HEK293T (cell line): ENCODE measurements around the gene NKIRAS2.

ENCODE experiments used
- CTCF ChIA-PET: fragments of 350-600 bp; formaldehyde crosslinking; extraction: SDS; loops from one replicate; lab custom pipeline; 2021; ENCODE audit warnings: antibody characterized with exemption, inconsistent platforms; lab: Yijun Ruan, JAX
- POLR2A ChIA-PET: fragments of 350-600 bp; formaldehyde crosslinking; extraction: SDS; loops from one replicate; lab custom pipeline; 2020; ENCODE audit warnings: antibody characterized with exemption, inconsistent platforms; lab: Yijun Ruan, JAX
- DNase-seq: peaks from one replicate; pipeline ENCODE4 v3.0.0; 2012; ENCODE audit warnings: mixed read lengths; ENCODE audit errors: extremely low spot score
- ARNT ChIP-seq: fragments of 450-650 bp; IDR thresholded peaks from 2 replicates; pipeline ENCODE4 v1.6.1; 2017; ENCODE audit warnings: mild to moderate bottlenecking
- BHLHE40 ChIP-seq: fragments of 450-650 bp; IDR thresholded peaks from 2 replicates; pipeline ENCODE4 v1.6.1; 2016; ENCODE audit warnings: mild to moderate bottlenecking, moderate library complexity, borderline replicate concordance
- CTBP1 ChIP-seq: fragments of 450-650 bp; IDR thresholded peaks from 2 replicates; pipeline ENCODE4 v1.6.1; 2016; ENCODE audit warnings: borderline replicate concordance
- ELF4 ChIP-seq: fragments of 450-650 bp; IDR thresholded peaks from 2 replicates; pipeline ENCODE4 v1.6.1; 2017; ENCODE audit warnings: antibody characterized with exemption
- FOXA1 ChIP-seq: fragments of 450-650 bp; IDR thresholded peaks from 2 replicates; pipeline ENCODE4 v1.6.1; 2016; ENCODE audit warnings: mild to moderate bottlenecking
- FOXK2 ChIP-seq: fragments of 450-650 bp; IDR thresholded peaks from 2 replicates; pipeline ENCODE4 v1.6.1; 2016; ENCODE audit warnings: mild to moderate bottlenecking
- FOXM1 ChIP-seq: fragments of 450-650 bp; IDR thresholded peaks from 2 replicates; pipeline ENCODE4 v1.6.1; 2017; ENCODE audit warnings: mild to moderate bottlenecking, borderline replicate concordance
- HDGF ChIP-seq: fragments of 450-650 bp; IDR thresholded peaks from 2 replicates; pipeline ENCODE4 v1.6.1; 2017; ENCODE audit warnings: antibody characterized with exemption, borderline replicate concordance
- L3MBTL2 ChIP-seq: fragments of 450-650 bp; conservative IDR thresholded peaks from 2 replicates; pipeline ENCODE4 v1.6.1; 2016; ENCODE audit warnings: mild to moderate bottlenecking
- LEF1 ChIP-seq: fragments of 450-650 bp; IDR thresholded peaks from 2 replicates; pipeline ENCODE4 v1.6.1; 2017; ENCODE audit warnings: mild to moderate bottlenecking, borderline replicate concordance
- NFRKB ChIP-seq: fragments of 450-650 bp; IDR thresholded peaks from 2 replicates; pipeline ENCODE4 v1.6.1; 2016; ENCODE audit warnings: mild to moderate bottlenecking, moderate library complexity
- SP1 ChIP-seq: fragments of 450-650 bp; IDR thresholded peaks from 2 replicates; pipeline ENCODE4 v1.6.1; 2017
- SUZ12 ChIP-seq: fragments of 450-650 bp; IDR thresholded peaks from 2 replicates; pipeline ENCODE4 v1.6.1; 2016; ENCODE audit warnings: mild to moderate bottlenecking
- TARDBP ChIP-seq: fragments of 450-650 bp; IDR thresholded peaks from 2 replicates; pipeline ENCODE4 v1.6.1; 2016
- ZNF384 ChIP-seq: fragments of 450-650 bp; IDR thresholded peaks from 2 replicates; pipeline ENCODE4 v1.6.1; 2016
- TF ChIP-seq, protein P1 (sequence below): fragments of 450-650 bp; IDR thresholded peaks from 2 replicates; pipeline ENCODE4 v1.6.1; 2016

NKIRAS2 gene

DNA sequence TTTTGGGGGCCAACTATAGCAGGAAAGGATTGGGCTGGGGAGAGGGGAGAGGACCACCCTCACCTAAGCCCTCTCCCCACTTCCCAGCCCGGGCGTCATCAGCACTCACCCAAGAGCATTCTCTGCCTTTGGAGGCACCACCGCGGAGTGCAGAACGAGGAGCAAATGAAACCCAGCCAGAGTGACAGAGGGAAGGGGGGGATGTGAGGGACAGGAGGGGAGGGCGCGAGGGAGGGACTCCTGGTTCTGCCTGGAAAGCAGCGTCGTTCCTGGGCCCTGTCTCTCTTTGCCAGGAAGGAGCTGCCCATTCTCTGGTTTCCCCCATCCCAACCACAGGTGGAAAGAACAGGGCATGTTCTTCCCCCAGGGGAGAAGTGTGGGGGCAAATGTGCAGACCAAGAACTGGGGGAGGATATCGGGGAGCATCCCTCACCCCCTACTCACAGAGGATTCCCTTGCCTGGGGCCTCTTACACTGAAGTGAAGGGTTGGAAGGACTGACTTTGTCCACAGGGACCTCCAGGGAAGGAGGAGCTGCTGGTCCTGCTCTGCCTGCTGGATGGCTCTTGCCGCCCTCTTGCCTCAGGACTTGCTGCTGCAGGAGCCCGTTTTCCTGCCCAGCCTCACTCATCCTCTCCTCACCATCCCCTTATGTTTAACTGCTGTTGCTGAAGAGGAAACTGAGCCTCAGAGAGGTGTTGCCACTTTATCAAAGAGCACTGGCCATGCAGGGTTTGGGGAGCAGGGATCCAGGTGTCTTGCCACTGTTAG is 34.0 kb downstream of the NKIRAS2 start:
- ChIA-PET POLR2A (interaction anchor here (0.7 kb wide), 1 partner anchor 13 kb away, joined by 3 read pairs; no protein-coding TSS in a partner anchor), CTCF (interaction anchor here (1.1 to 1.6 kb wide), 2 partner anchors 12 to 29 kb away, joined by 3 to 5 read pairs; no protein-coding TSS in a partner anchor)
- TF ChIP-seq FOXK2 (no peak), BHLHE40 (no peak), FOXM1 (no peak), TARDBP (no peak), ZNF384 (no peak)
- DNase-seq = no peak

DNA sequence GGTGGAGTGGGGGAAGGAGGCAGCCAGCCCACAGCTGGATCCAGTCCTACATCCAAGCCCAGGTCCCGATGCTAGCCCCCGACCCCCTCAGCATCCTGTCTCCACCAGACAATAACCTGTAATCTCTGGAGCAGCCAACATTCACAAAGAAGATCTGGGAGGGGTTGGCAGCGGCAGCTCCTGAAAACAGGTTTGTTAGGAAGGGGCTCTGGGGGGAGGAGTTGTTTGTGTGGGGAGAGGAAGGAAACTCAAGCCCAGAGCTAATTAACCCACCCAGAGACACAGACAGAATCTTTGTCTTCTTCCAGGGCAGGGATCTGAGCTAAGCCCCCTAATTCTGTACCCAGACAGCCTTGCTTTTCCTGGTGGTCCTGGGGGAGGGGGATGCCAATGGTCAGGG is 35.1 kb downstream of the NKIRAS2 start:
- DNase-seq = no peak
- CTCF ChIA-PET = interaction anchor here (1.1 kb wide), 2 partner anchors 10 to 46 kb away, joined by 3 read pairs; no protein-coding TSS in a partner anchor
- POLR2A ChIA-PET = interaction anchor here (2.0 kb wide), 1 partner anchor 37 kb away, joined by 11 read pairs; the partner anchor contains the start of gene DNAJC7
- no peak for TF ChIP-seq CTBP1
- no peak for TF ChIP-seq NFRKB
- no peak for TF ChIP-seq SP1
- TF ChIP-seq BHLHE40 = no peak
- TF ChIP-seq ELF4 = no peak
- no peak for TF ChIP-seq FOXA1
- TF ChIP-seq, protein P1, sequence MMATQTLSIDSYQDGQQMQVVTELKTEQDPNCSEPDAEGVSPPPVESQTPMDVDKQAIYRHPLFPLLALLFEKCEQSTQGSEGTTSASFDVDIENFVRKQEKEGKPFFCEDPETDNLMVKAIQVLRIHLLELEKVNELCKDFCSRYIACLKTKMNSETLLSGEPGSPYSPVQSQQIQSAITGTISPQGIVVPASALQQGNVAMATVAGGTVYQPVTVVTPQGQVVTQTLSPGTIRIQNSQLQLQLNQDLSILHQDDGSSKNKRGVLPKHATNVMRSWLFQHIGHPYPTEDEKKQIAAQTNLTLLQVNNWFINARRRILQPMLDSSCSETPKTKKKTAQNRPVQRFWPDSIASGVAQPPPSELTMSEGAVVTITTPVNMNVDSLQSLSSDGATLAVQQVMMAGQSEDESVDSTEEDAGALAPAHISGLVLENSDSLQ = no peak
- TF ChIP-seq ZNF384 = no peak
- TF ChIP-seq SUZ12 = no peak
- no peak for TF ChIP-seq LEF1
- TF ChIP-seq HDGF = no peak
- no peak for TF ChIP-seq TARDBP
- no peak for TF ChIP-seq ARNT
- no peak for TF ChIP-seq FOXK2
- no peak for TF ChIP-seq L3MBTL2
- no peak for TF ChIP-seq FOXM1

DNA sequence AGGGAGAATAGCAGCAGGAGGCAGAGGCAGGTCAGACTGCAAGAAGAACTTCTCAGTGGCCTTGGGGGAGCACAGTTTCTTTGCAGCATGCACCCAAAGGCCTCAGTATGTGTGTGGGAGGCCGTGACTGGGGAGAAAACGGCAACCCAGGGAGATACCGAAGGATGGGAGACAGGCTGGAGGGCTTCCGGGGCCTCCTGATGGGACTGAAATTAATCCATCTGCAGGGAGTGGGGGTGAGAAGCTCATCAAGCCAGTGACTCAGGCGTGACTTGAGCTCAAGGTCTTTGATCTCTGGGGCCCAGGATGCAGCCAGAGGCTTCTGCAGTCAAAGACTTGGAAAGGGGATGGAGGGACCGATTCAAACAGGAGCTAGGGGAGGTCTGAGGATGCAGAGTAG is 35.6 kb downstream of the NKIRAS2 start:
- TF ChIP-seq FOXK2 = no peak
- TF ChIP-seq ZNF384 = no peak
- no peak for TF ChIP-seq SUZ12
- TF ChIP-seq BHLHE40 = no peak
- no peak for TF ChIP-seq SP1
- no peak for TF ChIP-seq FOXA1
- no peak for TF ChIP-seq L3MBTL2
- TF ChIP-seq CTBP1 = no peak
- no peak for TF ChIP-seq TARDBP
- no peak for TF ChIP-seq ARNT
- TF ChIP-seq LEF1 = no peak
- TF ChIP-seq FOXM1 = no peak
- TF ChIP-seq HDGF = no peak
- TF ChIP-seq NFRKB = no peak
- TF ChIP-seq, protein P1 = no peak
- TF ChIP-seq ELF4 = no peak
- DNase-seq = no peak
- ChIA-PET CTCF (interaction anchor here (0.6 to 1.1 kb wide), 2 partner anchors 34 to 46 kb away, joined by 3 read pairs; no protein-coding TSS in a partner anchor), POLR2A (interaction anchor here (2.0 kb wide), 1 partner anchor 38 kb away, joined by 11 read pairs; the partner anchor contains the start of gene DNAJC7)

DNA sequence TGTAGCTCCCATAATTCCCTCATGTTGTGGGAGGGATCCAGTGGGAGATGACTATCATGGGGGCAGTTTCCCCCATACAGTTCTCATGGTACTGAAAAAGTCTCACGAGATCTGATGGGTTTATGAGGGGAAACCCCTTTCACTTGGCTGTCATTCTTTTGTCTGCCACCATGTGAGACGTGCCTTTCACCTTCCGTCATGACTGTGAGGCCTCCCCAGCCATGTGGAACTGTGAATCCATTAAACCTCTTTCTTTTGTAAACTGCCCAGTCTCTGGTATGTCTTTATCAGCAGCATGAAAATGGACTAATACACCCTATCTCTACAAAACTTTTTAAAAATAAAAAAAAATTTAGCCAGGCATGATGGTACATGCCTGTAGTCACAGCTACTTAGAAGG is 36.7 kb downstream of the NKIRAS2 start:
- ChIA-PET CTCF (no interaction called here), POLR2A (interaction anchor here (2.0 kb wide), 1 partner anchor 39 kb away, joined by 11 read pairs; the partner anchor contains the start of gene DNAJC7)
- TF ChIP-seq LEF1 (no peak), FOXM1 (no peak), ELF4 (no peak), NFRKB (no peak), CTBP1 (no peak), BHLHE40 (no peak), SUZ12 (no peak), HDGF (no peak), SP1 (no peak), TARDBP (no peak), FOXK2 (no peak), FOXA1 (no peak), L3MBTL2 (no peak)
- no peak for DNase-seq

DNA sequence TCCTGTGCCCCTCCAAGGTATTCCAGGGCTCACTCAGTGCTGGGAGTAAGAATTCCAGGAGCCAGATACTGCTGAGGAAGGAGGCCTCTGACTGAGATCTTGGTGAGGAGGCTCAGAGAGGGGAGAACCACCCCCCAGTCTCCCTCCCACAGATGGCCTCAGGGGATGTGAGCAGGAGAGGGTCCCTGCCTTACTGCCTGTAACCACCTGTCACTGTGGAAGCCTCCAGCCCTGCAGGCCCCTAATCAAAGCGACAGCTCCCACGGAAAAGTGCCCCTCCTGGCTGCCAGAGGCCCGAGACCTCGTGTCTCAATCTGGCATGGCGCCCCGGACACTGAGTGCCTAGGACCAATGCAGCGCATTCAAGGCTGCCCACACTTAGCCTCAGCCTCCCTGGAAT is 38.2 kb downstream of the NKIRAS2 start:
- ChIA-PET POLR2A (no interaction called here), CTCF (no interaction called here)
- TF ChIP-seq ZNF384 = no peak
- no peak for TF ChIP-seq TARDBP
- no peak for TF ChIP-seq SP1
- no peak for TF ChIP-seq ARNT
- TF ChIP-seq L3MBTL2 = no peak
- TF ChIP-seq CTBP1 = no peak
- TF ChIP-seq, protein P1 = no peak
- TF ChIP-seq FOXK2 = no peak
- no peak for TF ChIP-seq BHLHE40
- no peak for DNase-seq
